ENCODE results near the gene ITGB4. TPM values are rescaled to one million over a fixed set of nuclear protein-coding genes. Genes with fewer than 3 reads are reported as not detected.

Gene ITGB4
- polyA plus RNA-seq, 2 of the 4 experiments (the other 2 are of a cell fraction): 20.6 to 37.4 TPM

DNA sequence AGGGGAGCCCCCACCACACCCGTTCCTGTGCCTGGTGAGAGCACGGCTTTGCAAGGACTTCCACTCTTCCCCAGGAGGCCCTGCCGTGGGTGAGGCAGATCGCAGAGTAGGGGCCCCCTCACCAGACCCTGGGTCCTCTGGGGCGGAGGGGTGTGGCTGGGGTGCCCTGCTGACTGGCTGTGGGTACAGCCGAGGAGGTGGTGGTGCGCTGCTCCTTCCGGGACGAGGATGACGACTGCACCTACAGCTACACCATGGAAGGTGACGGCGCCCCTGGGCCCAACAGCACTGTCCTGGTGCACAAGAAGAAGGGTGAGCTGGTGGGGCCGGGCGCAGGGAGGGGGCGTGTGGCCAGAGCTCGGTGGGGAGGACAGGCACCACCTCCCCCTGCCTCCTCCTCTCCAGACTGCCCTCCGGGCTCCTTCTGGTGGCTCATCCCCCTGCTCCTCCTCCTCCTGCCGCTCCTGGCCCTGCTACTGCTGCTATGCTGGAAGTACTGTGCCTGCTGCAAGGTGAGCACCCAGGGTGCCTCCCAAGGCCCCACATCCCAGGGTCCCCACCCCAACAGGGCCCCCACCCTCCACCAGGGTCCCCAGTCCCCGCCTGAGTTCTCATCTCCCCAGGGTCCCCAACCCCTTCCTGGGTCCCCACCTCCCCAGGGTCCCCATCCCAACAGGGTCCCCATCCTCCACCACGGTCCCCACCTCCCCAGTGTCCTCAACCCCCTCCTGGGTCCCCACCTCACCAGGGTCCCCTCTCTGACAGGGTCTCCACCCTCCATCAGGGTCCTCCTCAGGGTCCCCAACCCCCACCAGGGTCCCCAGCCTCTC, 16.1 kb downstream of the ITGB4 start:
- FAIRE-seq (no peak), ATAC-seq (peak; percentile 7 to 24; a peak in 2 of 6 replicates), DNase-seq (ENCODE audit: low read depth in 1 of 2, low spot score in 1 of 2) (no peak)
- Histone ChIP-seq H3K4me3 (no peak overlapping the region), H3K4me2 (no peak overlapping the region), H3K27ac (peak overlapping the region in 1 of 2 experiments; percentile 56; a peak in 3 of 6 replicates), H3K4me1 (peaks cover 11% of the 10 kb centered on the region; the same call in 2 of the 3 replicates), H3K9me3 (no peaks in the 10 kb centered on the region)
- 93% methylated on average over 14 of the region's 20 CpGs for WGBS (ENCODE audit: missing lambda C conversion rate)
- TF ChIP-seq FOXS1 (CRISPR knock-in tag; IDR thresholded peaks at IDR 0.05): no peak
- no peak for TF ChIP-seq JUNB (IDR thresholded peaks at IDR 0.05)
- TF ChIP-seq ZC3H11A (IDR thresholded peaks at IDR 0.05): no peak
- TF ChIP-seq, protein P1, sequence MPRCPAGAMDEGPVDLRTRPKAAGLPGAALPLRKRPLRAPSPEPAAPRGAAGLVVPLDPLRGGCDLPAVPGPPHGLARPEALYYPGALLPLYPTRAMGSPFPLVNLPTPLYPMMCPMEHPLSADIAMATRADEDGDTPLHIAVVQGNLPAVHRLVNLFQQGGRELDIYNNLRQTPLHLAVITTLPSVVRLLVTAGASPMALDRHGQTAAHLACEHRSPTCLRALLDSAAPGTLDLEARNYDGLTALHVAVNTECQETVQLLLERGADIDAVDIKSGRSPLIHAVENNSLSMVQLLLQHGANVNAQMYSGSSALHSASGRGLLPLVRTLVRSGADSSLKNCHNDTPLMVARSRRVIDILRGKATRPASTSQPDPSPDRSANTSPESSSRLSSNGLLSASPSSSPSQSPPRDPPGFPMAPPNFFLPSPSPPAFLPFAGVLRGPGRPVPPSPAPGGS (IDR thresholded peaks at IDR 0.05): no peak
- TF ChIP-seq HOXB5 (CRISPR knock-in tag; IDR thresholded peaks at IDR 0.05): no peak
- TF ChIP-seq NPAS2 (CRISPR knock-in tag; IDR thresholded peaks at IDR 0.05; ENCODE audit: borderline replicate concordance): no peak
- no peak for TF ChIP-seq MAFK (IDR thresholded peaks at IDR 0.05; ENCODE audit: partially characterized antibody)
- TF ChIP-seq, protein P2, sequence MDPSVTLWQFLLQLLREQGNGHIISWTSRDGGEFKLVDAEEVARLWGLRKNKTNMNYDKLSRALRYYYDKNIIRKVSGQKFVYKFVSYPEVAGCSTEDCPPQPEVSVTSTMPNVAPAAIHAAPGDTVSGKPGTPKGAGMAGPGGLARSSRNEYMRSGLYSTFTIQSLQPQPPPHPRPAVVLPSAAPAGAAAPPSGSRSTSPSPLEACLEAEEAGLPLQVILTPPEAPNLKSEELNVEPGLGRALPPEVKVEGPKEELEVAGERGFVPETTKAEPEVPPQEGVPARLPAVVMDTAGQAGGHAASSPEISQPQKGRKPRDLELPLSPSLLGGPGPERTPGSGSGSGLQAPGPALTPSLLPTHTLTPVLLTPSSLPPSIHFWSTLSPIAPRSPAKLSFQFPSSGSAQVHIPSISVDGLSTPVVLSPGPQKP (IDR thresholded peaks at IDR 0.05; ENCODE audit: low read depth, low read length): no peak
- TF ChIP-seq HOXB13 (CRISPR knock-in tag; IDR thresholded peaks at IDR 0.05; ENCODE audit: low read depth): no peak
- TF ChIP-seq MAZ (IDR thresholded peaks at IDR 0.05; ENCODE audit: borderline replicate concordance, low read depth, low read length): no peak
- no peak for TF ChIP-seq NFE2L2 (conservative IDR thresholded peaks at IDR 0.05; ENCODE audit: low read length)
- TF ChIP-seq RAD21 (conservative IDR thresholded peaks at IDR 0.05 in 1 of 2, IDR thresholded peaks at IDR 0.05 in 1 of 2): no peak
- TF ChIP-seq, protein P3, sequence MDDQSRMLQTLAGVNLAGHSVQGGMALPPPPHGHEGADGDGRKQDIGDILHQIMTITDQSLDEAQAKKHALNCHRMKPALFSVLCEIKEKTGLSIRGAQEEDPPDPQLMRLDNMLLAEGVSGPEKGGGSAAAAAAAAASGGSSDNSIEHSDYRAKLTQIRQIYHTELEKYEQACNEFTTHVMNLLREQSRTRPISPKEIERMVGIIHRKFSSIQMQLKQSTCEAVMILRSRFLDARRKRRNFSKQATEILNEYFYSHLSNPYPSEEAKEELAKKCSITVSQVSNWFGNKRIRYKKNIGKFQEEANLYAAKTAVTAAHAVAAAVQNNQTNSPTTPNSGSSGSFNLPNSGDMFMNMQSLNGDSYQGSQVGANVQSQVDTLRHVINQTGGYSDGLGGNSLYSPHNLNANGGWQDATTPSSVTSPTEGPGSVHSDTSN (IDR thresholded peaks at IDR 0.05): no peak
- ChIA-PET POLR2A (interaction anchor here (0.5 to 2.2 kb wide), 3 partner anchors 43 to 80 kb away, joined by 4 to 7 read pairs (median 6); partner anchors contain the start of genes RECQL5 and SAP30BP), CTCF (interaction anchor here (0.5 to 43.5 kb wide), 6 partner anchors 7 to 93 kb away, joined by 3 to 1931 read pairs (median 4); partner anchors contain the start of genes GALK1, RECQL5, SAP30BP and SMIM5)

DNA sequence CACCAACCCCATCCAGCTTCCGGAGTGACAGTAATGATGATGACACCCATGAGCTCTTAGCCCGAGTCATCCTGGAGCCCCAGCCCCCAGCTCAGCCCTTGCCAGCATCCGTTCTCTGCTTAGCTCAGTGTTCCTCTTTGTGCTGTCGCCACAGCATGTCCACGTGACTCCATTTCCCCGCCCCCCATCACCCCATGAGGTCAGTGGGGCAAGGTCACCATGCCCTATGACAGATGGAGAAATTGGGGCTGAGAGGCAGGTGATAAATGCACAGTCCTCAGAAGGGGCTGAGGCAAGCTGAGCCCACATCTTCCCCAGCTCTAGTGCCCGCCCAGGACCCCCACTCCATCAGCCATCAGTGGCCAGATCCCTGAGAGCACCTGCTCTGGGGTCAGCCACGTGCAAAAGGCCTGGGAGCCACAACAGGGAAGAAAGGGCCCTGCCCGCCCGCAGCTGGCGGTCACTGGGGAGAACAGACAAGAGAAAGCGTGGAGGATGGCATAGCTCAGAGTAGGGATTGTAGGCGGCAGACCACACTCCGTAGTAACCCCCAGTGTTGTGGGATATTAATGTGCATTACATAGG, 17.1 kb downstream of the ITGB4 start:
- FAIRE-seq (no peak), ATAC-seq (no peak), DNase-seq (ENCODE audit: low read depth in 1 of 2, low spot score in 1 of 2) (no peak)
- no peaks in the 10 kb centered on the region for H3K9me3 ChIP-seq
- TF ChIP-seq BHLHE40 (IDR thresholded peaks at IDR 0.05; ENCODE audit: low read depth, low read length) (no peak), HOXA7 (CRISPR knock-in tag; IDR thresholded peaks at IDR 0.05) (no peak), EHF (CRISPR knock-in tag; IDR thresholded peaks at IDR 0.05) (no peak), TP53 (CRISPR knock-in tag; IDR thresholded peaks at IDR 0.05) (no peak), RARB (CRISPR knock-in tag; IDR thresholded peaks at IDR 0.05) (no peak), RCOR1 (IDR thresholded peaks at IDR 0.05; ENCODE audit: low read depth, low read length) (no peak), FOSL2 (IDR thresholded peaks at IDR 0.05) (no peak), FOSL2 (CRISPR knock-in tag; IDR thresholded peaks at IDR 0.05) (no peak)
- TF ChIP-seq, protein P4, sequence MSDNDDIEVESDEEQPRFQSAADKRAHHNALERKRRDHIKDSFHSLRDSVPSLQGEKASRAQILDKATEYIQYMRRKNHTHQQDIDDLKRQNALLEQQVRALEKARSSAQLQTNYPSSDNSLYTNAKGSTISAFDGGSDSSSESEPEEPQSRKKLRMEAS (IDR thresholded peaks at IDR 0.05): no peak
- peak overlapping the region in 1 of 2 experiments; percentile 56; a peak in 2 of 6 replicates for H3K27ac ChIP-seq
- no peak overlapping the region for H3K4me3 ChIP-seq
- POLR2A ChIA-PET: interaction anchor here (0.6 to 2.2 kb wide), 3 partner anchors 18 to 71 kb away, joined by 4 to 7 read pairs (median 4); partner anchors contain the start of genes RECQL5 and SAP30BP
- 73% methylated on average over 14 of the region's 14 CpGs for WGBS (ENCODE audit: missing lambda C conversion rate)
- H3K4me2 ChIP-seq: no peak overlapping the region
- H3K4me1 ChIP-seq: peaks cover 11% of the 10 kb centered on the region; the same call in 2 of the 3 replicates
- CTCF ChIA-PET: interaction anchor here (0.6 to 43.5 kb wide), 6 partner anchors 8 to 94 kb away, joined by 3 to 1931 read pairs (median 4); partner anchors contain the start of genes RECQL5, SAP30BP and SMIM5
